HL-60 (cell line): ENCODE results near the gene NCKIPSD.

ENCODE experiments used
- CTCF ChIP-seq: IDR thresholded peaks from one replicate; pipeline ENCODE4 v1.5.1; 2011; ENCODE audit warnings: low read length, control low read depth, inconsistent platforms; ENCODE audit not compliant: insufficient read depth
- GABPA ChIP-seq: IDR thresholded peaks from 2 replicates; pipeline ENCODE4 v1.6.1; 2012; ENCODE audit warnings: low read depth
- POLR2AphosphoS5 ChIP-seq: IDR thresholded peaks from 2 replicates; pipeline ENCODE4 v1.6.1; 2012; ENCODE audit warnings: low read depth
- REST ChIP-seq: IDR thresholded peaks from 2 replicates; pipeline ENCODE4 v1.6.1; 2012; ENCODE audit warnings: low read depth; ENCODE audit not compliant: insufficient replicate concordance
- SPI1 ChIP-seq: IDR thresholded peaks from 2 replicates; pipeline ENCODE4 v1.6.1; 2012; ENCODE audit warnings: low read depth, mild to moderate bottlenecking, borderline replicate concordance

- no peak for TF ChIP-seq CTCF
- TF ChIP-seq POLR2AphosphoS5: no peak
- no peak for TF ChIP-seq REST
- TF ChIP-seq SPI1: no peak
- no peak for TF ChIP-seq GABPA
Measured at GRCh38 chr3:48672522-48672921, 13.2 kb downstream of the NCKIPSD start.
